Natural killer cell treated with Interleukin-12 subunit alpha and Interleukin-12 subunit beta and Interleukin-15 and Interleukin-18, amount 100 ng/mL, for 72 hours (primary cell): ENCODE measurements around the gene NOL3. TPM values are rescaled to one million over a fixed set of nuclear protein-coding genes. Genes with fewer than 3 reads are reported as not detected.

ENCODE experiments used
- ATAC-seq, 2 donors: fragments of 150-1000 bp; cut with Tn5 transposase in 1 of 2; sonication (Bioruptor Pico), chemical (Tn5 transposase) in 1 of 2; 2 replicates each; pipeline ENCODE4 v1.10.0; 2021
- DNase-seq: peaks from one replicate; pipeline ENCODE4 v3.0.0; 2022; ENCODE audit warnings: low spot score
- H3K27ac Mint-ChIP-seq, 2 donors: 1 replicate in 1 of 2; 2 replicates in 1 of 2; pipeline ENCODE4 v1.8.0; 2022; ENCODE audit warnings: mixed read lengths in 2 of 2, mild to moderate bottlenecking in 1 of 2, moderate library complexity in 1 of 2
- H3K27me3 Mint-ChIP-seq, 2 donors: 1 replicate in 1 of 2; 2 replicates in 1 of 2; pipeline ENCODE4 v1.8.0; 2022; ENCODE audit warnings: mixed read lengths in 2 of 2
- H3K36me3 Mint-ChIP-seq: one replicate; pipeline ENCODE4 v1.8.0; 2022; ENCODE audit warnings: mixed read lengths
- H3K4me1 Mint-ChIP-seq, 2 donors: 1 replicate in 1 of 2; 2 replicates in 1 of 2; pipeline ENCODE4 v1.8.0; 2022; ENCODE audit warnings: low read depth in 2 of 2, mixed read lengths in 2 of 2, mild to moderate bottlenecking in 1 of 2
- H3K4me3 Mint-ChIP-seq: one replicate; pipeline ENCODE4 v1.8.0; 2022; ENCODE audit warnings: mixed read lengths
- H3K9me3 Mint-ChIP-seq: 2 replicates; pipeline ENCODE4 v1.8.0; 2022; ENCODE audit warnings: mixed read lengths
- total RNA-seq, 2 donors: library from RNA; stranded (reverse); gene quantifications; one replicate each; pipeline ENCODE4 v1.2.3, GENCODE V29; 2022

Gene NOL3
- total RNA-seq, 2 donors from 2014 or later, result 10.5 to 20.1 TPM

DNA sequence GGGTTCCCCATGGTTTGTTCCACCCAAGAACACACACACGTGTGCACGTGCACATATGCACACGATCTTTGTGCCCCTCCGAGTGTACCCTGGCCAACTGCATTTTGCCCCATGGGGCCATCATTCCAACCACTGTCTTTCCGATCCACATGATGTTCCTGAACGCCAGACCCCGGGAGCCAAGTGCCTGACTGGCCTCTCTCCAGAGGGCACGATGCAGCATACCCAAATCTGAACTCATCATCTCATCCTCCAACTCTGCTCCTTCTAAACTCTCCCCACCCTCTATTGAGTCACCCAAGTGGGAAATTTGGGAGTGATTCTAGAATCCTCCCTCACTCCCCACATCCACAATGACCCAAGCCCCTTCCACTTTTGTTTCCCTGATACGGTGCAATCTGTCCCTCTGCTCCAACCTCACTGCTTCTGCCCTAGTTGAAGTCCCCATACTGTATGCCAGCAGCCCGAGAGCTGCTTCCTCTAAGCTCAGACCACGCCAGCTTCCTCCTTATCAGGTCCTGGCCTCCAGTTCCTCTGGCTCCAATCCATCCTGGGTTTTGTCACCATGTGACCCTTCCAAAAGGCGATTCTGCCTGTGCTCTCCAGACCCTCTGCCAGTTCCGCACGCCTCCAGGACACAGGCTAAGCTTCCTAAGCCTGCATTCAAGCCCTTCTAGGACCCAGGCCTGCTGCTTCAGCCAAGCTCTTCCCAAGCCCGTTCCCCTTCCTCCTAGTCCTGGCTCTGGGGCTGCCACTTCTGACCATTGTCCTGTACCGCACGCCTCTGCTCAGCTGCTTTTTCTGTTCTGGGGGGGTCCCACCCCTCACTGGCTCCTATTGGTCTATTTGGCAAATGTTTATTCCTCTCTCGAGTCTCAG is 46.5 kb downstream of the NOL3 start:
- H3K4me3 Mint-ChIP-seq, result no peak overlapping the region
- H3K9me3 Mint-ChIP-seq, result no peaks in the 10 kb centered on the region
- no peaks in the 10 kb centered on the region for H3K36me3 Mint-ChIP-seq
- H3K4me1 Mint-ChIP-seq, result peaks cover 3 to 6% of the 10 kb centered on the region in 2 donors
- DNase-seq (no peak), ATAC-seq (no peak)
- no peaks in the 10 kb centered on the region for H3K27me3 Mint-ChIP-seq
- peak overlapping the region in 1 of 2 donors; percentile 40 for H3K27ac Mint-ChIP-seq

DNA sequence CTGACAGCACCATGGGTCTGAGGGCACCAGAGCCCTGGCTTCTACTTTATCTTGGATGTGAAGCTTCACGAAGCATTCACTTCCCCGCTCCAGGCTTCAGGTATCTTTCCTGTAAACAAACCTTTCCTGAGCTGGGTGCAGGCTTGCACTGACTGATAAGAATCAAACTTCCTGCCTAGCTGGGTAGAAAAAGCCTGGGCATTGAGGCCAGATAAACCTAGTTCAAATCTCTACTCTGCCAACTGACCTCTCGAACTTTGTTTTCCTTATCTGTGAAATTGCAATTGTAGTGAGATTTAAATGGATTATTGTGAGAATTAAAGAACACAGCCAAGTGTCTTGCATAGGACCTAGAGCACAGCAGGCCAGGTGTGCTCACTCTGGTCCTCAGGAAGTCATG is 53.7 kb downstream of the NOL3 start:
- no peaks in the 10 kb centered on the region for H3K27me3 Mint-ChIP-seq
- ATAC-seq (no peak), DNase-seq (no peak)
- no peak overlapping the region for H3K27ac Mint-ChIP-seq
- H3K36me3 Mint-ChIP-seq, result peaks cover 14% of the 10 kb centered on the region
- no peak overlapping the region for H3K4me3 Mint-ChIP-seq
- H3K9me3 Mint-ChIP-seq, result no peaks in the 10 kb centered on the region
- H3K4me1 Mint-ChIP-seq, result peaks cover 28 to 44% of the 10 kb centered on the region in 2 donors

Other genes starting within 250 kb of the NOL3 start
- gene RRAD, start 245.0 kb upstream of the NOL3 start, total RNA-seq, result 10 to 100 TPM in 1 of 2 donors, 1 to 10 TPM in 1; 2.3 to 12.8 TPM
- gene CIAO2B, start 236.1 kb upstream of the NOL3 start, total RNA-seq, result 100 to 1,000 TPM; 147 to 153 TPM
- gene CES2, start 235.0 kb upstream of the NOL3 start, total RNA-seq, result 10 to 100 TPM; 27.7 to 36.7 TPM
- gene CES3, start 209.3 kb upstream of the NOL3 start, total RNA-seq, result 1 to 10 TPM in 1 of 2 donors, not detected in 1; 1.6 TPM
- gene CES4A, start 181.9 kb upstream of the NOL3 start, total RNA-seq, result 1 to 10 TPM; 6.5 to 8.2 TPM
- 100 to 1,000 TPM; 128 to 161 TPM for gene CBFB, start 141.4 kb upstream of the NOL3 start, total RNA-seq
- gene PHAF1, start 60.6 kb upstream of the NOL3 start, total RNA-seq, result 10 to 100 TPM; 14.3 to 26.7 TPM
- 1 to 10 TPM; 3.3 to 3.8 TPM for gene B3GNT9, start 19.5 kb upstream of the NOL3 start, total RNA-seq
- gene TRADD, start 10.6 kb upstream of the NOL3 start, total RNA-seq, result 10 to 100 TPM; 38.5 to 51.2 TPM
- 10 to 100 TPM; 15.3 to 16.8 TPM for gene FBXL8, start 10.6 kb upstream of the NOL3 start, total RNA-seq
- gene HSF4, start 5.8 kb upstream of the NOL3 start, total RNA-seq, result 10 to 100 TPM; 17.2 to 19.4 TPM
- gene MATCAP1, start 13.4 kb downstream of the NOL3 start, total RNA-seq, result 10 to 100 TPM; 33.2 to 33.8 TPM
- gene EXOC3L1, start 19.6 kb downstream of the NOL3 start, total RNA-seq, result under 1 TPM in 1 of 2 donors, not detected in 1; 0.38 TPM
- gene E2F4, start 21.6 kb downstream of the NOL3 start, total RNA-seq, result 100 to 1,000 TPM; 110 to 188 TPM
- gene ELMO3, start 28.6 kb downstream of the NOL3 start, total RNA-seq, result 10 to 100 TPM in 1 of 2 donors, 1 to 10 TPM in 1; 3.6 to 13.9 TPM
- 10 to 100 TPM; 55.1 to 56.1 TPM for gene TMEM208, start 56.6 kb downstream of the NOL3 start, total RNA-seq
- 100 to 1,000 TPM; 156 to 160 TPM for gene FHOD1, start 76.9 kb downstream of the NOL3 start, total RNA-seq
- 1 to 10 TPM; 1.4 to 5.9 TPM for gene SLC9A5, start 78.4 kb downstream of the NOL3 start, total RNA-seq
- 1 to 10 TPM; 5.8 to 8.7 TPM for gene PLEKHG4, start 109.0 kb downstream of the NOL3 start, total RNA-seq
- under 1 TPM in 1 of 2 donors, not detected in 1; 0.67 TPM for gene KCTD19, start 156.2 kb downstream of the NOL3 start, total RNA-seq
- gene LRRC36, start 156.3 kb downstream of the NOL3 start, total RNA-seq, result under 1 TPM in 1 of 2 donors, not detected in 1; 0.61 TPM
- under 1 TPM in 1 of 2 donors, not detected in 1; 0.31 TPM for gene TPPP3, start 223.0 kb downstream of the NOL3 start, total RNA-seq
- gene ZDHHC1, start 245.9 kb downstream of the NOL3 start, total RNA-seq, result 1 to 10 TPM; 1.6 to 2.0 TPM